Liver (tissue), 9 donors: Measurements from ENCODE around the gene RPGRIP1. TPM values are rescaled to one million over a fixed set of nuclear protein-coding genes. Genes with fewer than 3 reads are reported as not detected.

Experiments
- DNase-seq: peaks from one replicate; pipeline ENCODE4 v3.0.0-alpha.2; 2017; ENCODE audit warnings: low spot score
- H3K27ac ChIP-seq, 2 donors: one replicate each; pipeline ENCODE4 v1.7.0; 2013; ENCODE audit warnings: inconsistent platforms in 2 of 2, low read length in 2 of 2, control low read depth in 1 of 2, low read depth in 1 of 2, mild to moderate bottlenecking in 1 of 2
- H3K27me3 ChIP-seq, 4 donors: one replicate each; pipeline versions ENCODE4 v1.6.1 to v1.7.0; 2013; ENCODE audit warnings: low read length in 3 of 4, inconsistent platforms in 1 of 4, mild to moderate bottlenecking in 1 of 4, moderate library complexity in 1 of 4; ENCODE audit not compliant: control insufficient read depth in 4 of 4, insufficient read depth in 4 of 4
- H3K36me3 ChIP-seq, 4 donors: one replicate each; pipeline versions ENCODE4 v1.6.1 to v1.7.0; 2013; ENCODE audit warnings: low read length in 3 of 4, mild to moderate bottlenecking in 3 of 4, low read depth in 1 of 4, moderate library complexity in 1 of 4; ENCODE audit not compliant: control insufficient read depth in 4 of 4, insufficient read depth in 3 of 4
- H3K4me1 ChIP-seq, 4 donors: one replicate each; pipeline versions ENCODE4 v1.6.1 to v1.7.0; 2013; ENCODE audit warnings: low read length in 3 of 4, mild to moderate bottlenecking in 3 of 4, moderate library complexity in 1 of 4; ENCODE audit not compliant: control insufficient read depth in 4 of 4, insufficient read depth in 4 of 4
- H3K4me3 ChIP-seq, 3 donors: one replicate each; pipeline versions ENCODE4 v1.6.1 to v1.7.0; 2013; ENCODE audit warnings: low read length in 3 of 3, control low read depth in 1 of 3, low read depth in 1 of 3, mild to moderate bottlenecking in 1 of 3
- H3K9ac ChIP-seq, 2 donors: one replicate each; pipeline ENCODE4 v1.7.0; 2013; ENCODE audit warnings: low read length in 2 of 2, mild to moderate bottlenecking in 2 of 2, moderate library complexity in 2 of 2, control low read depth in 1 of 2, low read depth in 1 of 2
- H3K9me3 ChIP-seq, 4 donors: one replicate each; pipeline versions ENCODE4 v1.6.1 to v1.7.0; 2013; ENCODE audit warnings: low read length in 3 of 4; ENCODE audit not compliant: control insufficient read depth in 4 of 4
- ATF3 ChIP-seq: IDR thresholded peaks from 2 replicates; pipeline ENCODE4 v1.6.1; 2016; ENCODE audit warnings: antibody characterized with exemption
- CTCF ChIP-seq: fragments of 150-350 bp; IDR thresholded peaks from 2 replicates; pipeline ENCODE4 v1.5.1; 2017; ENCODE audit warnings: improper control_type of control experiment, low read depth, low read length; ENCODE audit not compliant: missing input control
- EGR1 ChIP-seq, 2 donors: IDR thresholded peaks; 2 replicates each; pipeline ENCODE4 v1.6.1; 2016 to 2018; ENCODE audit warnings: antibody characterized with exemption in 2 of 2, low read depth in 2 of 2
- FOXA1 ChIP-seq: IDR thresholded peaks from 2 replicates; pipeline ENCODE4 v1.6.1; 2016; ENCODE audit warnings: antibody characterized with exemption
- FOXA2 ChIP-seq: IDR thresholded peaks from 2 replicates; pipeline ENCODE4 v1.6.1; 2016; ENCODE audit warnings: antibody characterized with exemption
- GABPA ChIP-seq, 2 donors: IDR thresholded peaks in 1 of 2; conservative IDR thresholded peaks in 1 of 2; 2 replicates each; pipeline ENCODE4 v1.6.1; 2016; ENCODE audit warnings: antibody characterized with exemption in 2 of 2, mild to moderate bottlenecking in 1 of 2, moderate library complexity in 1 of 2
- HNF4A ChIP-seq, 2 donors: conservative IDR thresholded peaks; 2 replicates each; pipeline ENCODE4 v1.6.1; 2016; ENCODE audit warnings: antibody characterized with exemption in 2 of 2, mild to moderate bottlenecking in 2 of 2
- HNF4G ChIP-seq: IDR thresholded peaks from 2 replicates; pipeline ENCODE4 v1.6.1; 2016; ENCODE audit warnings: antibody characterized with exemption
- JUND ChIP-seq, 2 donors: IDR thresholded peaks; 2 replicates each; pipeline ENCODE4 v1.6.1; 2016; ENCODE audit warnings: antibody characterized with exemption in 2 of 2
- NR2F2 ChIP-seq: IDR thresholded peaks from 2 replicates; pipeline ENCODE4 v1.6.1; 2016; ENCODE audit warnings: antibody characterized with exemption
- RAD21 ChIP-seq, 2 donors: IDR thresholded peaks; 2 replicates each; pipeline ENCODE4 v1.6.1; 2016; ENCODE audit warnings: antibody characterized with exemption in 2 of 2, mild to moderate bottlenecking in 2 of 2
- REST ChIP-seq: IDR thresholded peaks from 2 replicates; pipeline ENCODE4 v1.6.1; 2016; ENCODE audit warnings: antibody characterized with exemption, mild to moderate bottlenecking
- RXRA ChIP-seq, 2 donors: IDR thresholded peaks; 2 replicates each; pipeline ENCODE4 v1.6.1; 2017 to 2018; ENCODE audit warnings: antibody characterized with exemption in 2 of 2, mild to moderate bottlenecking in 1 of 2
- SP1 ChIP-seq: IDR thresholded peaks from 2 replicates; pipeline ENCODE4 v1.6.1; 2018; ENCODE audit warnings: antibody characterized with exemption, mild to moderate bottlenecking
- TAF1 ChIP-seq: conservative IDR thresholded peaks from 2 replicates; pipeline ENCODE4 v1.6.1; 2016; ENCODE audit warnings: antibody characterized with exemption, mild to moderate bottlenecking
- YY1 ChIP-seq: IDR thresholded peaks from 2 replicates; pipeline ENCODE4 v1.6.1; 2016; ENCODE audit warnings: antibody characterized with exemption, mild to moderate bottlenecking
- WGBS: extraction: QIAGEN DNeasy Blood & Tissue Kit; methylation state at CpG from one replicate; pipeline ENCODE4 v1.1.7; 2013; 5-methylcytosine and 5-hydroxymethylcytosine counted together
- polyA plus RNA-seq, 2 donors: library from polyadenylated mRNA; stranded (reverse) in 1 of 2; unstranded in 1 of 2; fragments of 200-250 nt in 1 of 2; fragments of >200 nt in 1 of 2; fragmentation: Nextera tagmentation in 1 of 2; extraction: Ambion mirVana in 1 of 2; gene quantifications; one replicate each; pipeline versions ENCODE4 v1.2.1 to v1.2.3, GENCODE V29; 2013 to 2015
- total RNA-seq, 2 donors: library from RNA; depleted of rRNA; stranded (reverse); fragments of >200 nt; gene quantifications; one replicate each; pipeline ENCODE4 v1.2.3, GENCODE V29; 2014
- TF ChIP-seq, protein P1 (sequence below): IDR thresholded peaks from 2 replicates; pipeline ENCODE4 v1.6.1; 2016; ENCODE audit warnings: antibody characterized with exemption
- TF ChIP-seq, protein P2 (sequence below): IDR thresholded peaks from 2 replicates; pipeline ENCODE4 v1.6.1; 2016; ENCODE audit warnings: antibody characterized with exemption
- donor health status: healthy.
- donor health status: healthy.
- donor health status: healthy.
- donor health status: healthy.
- donor health status: healthy.

RPGRIP1 gene
- total and polyA plus RNA-seq, 4 donors = 0.27 to 1.3 (median 0.40) TPM

- H3K9ac ChIP-seq = peak overlapping the region in 1 of 2 donors; percentile 66
- H3K36me3 ChIP-seq = no peaks in the 10 kb centered on the region
- H3K27ac ChIP-seq = peak overlapping the region; percentile 77 to 85
- DNase-seq = no peak
- H3K9me3 ChIP-seq = no peaks in the 10 kb centered on the region
- TF ChIP-seq, protein P1, sequence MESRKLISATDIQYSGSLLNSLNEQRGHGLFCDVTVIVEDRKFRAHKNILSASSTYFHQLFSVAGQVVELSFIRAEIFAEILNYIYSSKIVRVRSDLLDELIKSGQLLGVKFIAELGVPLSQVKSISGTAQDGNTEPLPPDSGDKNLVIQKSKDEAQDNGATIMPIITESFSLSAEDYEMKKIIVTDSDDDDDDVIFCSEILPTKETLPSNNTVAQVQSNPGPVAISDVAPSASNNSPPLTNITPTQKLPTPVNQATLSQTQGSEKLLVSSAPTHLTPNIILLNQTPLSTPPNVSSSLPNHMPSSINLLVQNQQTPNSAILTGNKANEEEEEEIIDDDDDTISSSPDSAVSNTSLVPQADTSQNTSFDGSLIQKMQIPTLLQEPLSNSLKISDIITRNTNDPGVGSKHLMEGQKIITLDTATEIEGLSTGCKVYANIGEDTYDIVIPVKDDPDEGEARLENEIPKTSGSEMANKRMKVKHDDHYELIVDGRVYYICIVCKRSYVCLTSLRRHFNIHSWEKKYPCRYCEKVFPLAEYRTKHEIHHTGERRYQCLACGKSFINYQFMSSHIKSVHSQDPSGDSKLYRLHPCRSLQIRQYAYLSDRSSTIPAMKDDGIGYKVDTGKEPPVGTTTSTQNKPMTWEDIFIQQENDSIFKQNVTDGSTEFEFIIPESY = no peak
- TF ChIP-seq FOXA1 (no peak), YY1 (no peak), FOXA2 (no peak), HNF4G (no peak), CTCF (no peak), ATF3 (no peak), SP1 (no peak), NR2F2 (no peak), EGR1 (IDR thresholded peaks at IDR 0.05; ENCODE audit: low read depth in 2 of 2) (no peak), RAD21 (IDR thresholded peaks at IDR 0.05) (no peak), RXRA (IDR thresholded peaks at IDR 0.05) (no peak), GABPA (IDR thresholded peaks at IDR 0.05 in 1 of 2, conservative IDR thresholded peaks at IDR 0.05 in 1 of 2) (no peak), HNF4A (conservative IDR thresholded peaks at IDR 0.05) (no peak), JUND (IDR thresholded peaks at IDR 0.05) (no peak)
- TF ChIP-seq, protein P2, sequence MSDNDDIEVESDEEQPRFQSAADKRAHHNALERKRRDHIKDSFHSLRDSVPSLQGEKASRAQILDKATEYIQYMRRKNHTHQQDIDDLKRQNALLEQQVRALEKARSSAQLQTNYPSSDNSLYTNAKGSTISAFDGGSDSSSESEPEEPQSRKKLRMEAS = no peak
- H3K4me1 ChIP-seq = peaks cover 0 to 11% (median 7%) of the 10 kb centered on the region in 4 donors
- H3K4me3 ChIP-seq = peak overlapping the region; percentile 20 to 22 (median 21)
- 74% methylated on average over 8 of the region's 8 CpGs for WGBS
- no peaks in the 10 kb centered on the region for H3K27me3 ChIP-seq
Observed at GRCh38 chr14:21309238-21309636, 29.4 kb downstream of the RPGRIP1 start.

- Histone ChIP-seq H3K27me3 (no peaks in the 10 kb centered on the region), H3K9me3 (no peaks in the 10 kb centered on the region), H3K27ac (no peak overlapping the region), H3K9ac (no peak overlapping the region), H3K36me3 (no peaks in the 10 kb centered on the region), H3K4me1 (peaks cover 0 to 11% (median 7%) of the 10 kb centered on the region in 4 donors), H3K4me3 (no peak overlapping the region)
- TF ChIP-seq EGR1 (IDR thresholded peaks at IDR 0.05; ENCODE audit: low read depth in 2 of 2) = no peak
- TF ChIP-seq NR2F2 = no peak
- TF ChIP-seq RXRA (IDR thresholded peaks at IDR 0.05) = no peak
- no peak for TF ChIP-seq REST
- TF ChIP-seq HNF4G = no peak
- TF ChIP-seq, protein P1 = no peak
- no peak for TF ChIP-seq YY1
- TF ChIP-seq, protein P2 = no peak
- TF ChIP-seq RAD21 (IDR thresholded peaks at IDR 0.05) = no peak
- no peak for TF ChIP-seq TAF1
- TF ChIP-seq SP1 = no peak
- TF ChIP-seq HNF4A (conservative IDR thresholded peaks at IDR 0.05) = no peak
- no peak for TF ChIP-seq FOXA1
- no peak for TF ChIP-seq GABPA (IDR thresholded peaks at IDR 0.05 in 1 of 2, conservative IDR thresholded peaks at IDR 0.05 in 1 of 2)
- no peak for TF ChIP-seq CTCF
- no peak for TF ChIP-seq JUND (IDR thresholded peaks at IDR 0.05)
- WGBS = 98% methylated on average over 3 of the region's 3 CpGs
- DNase-seq = no peak
Observed at GRCh38 chr14:21309956-21310355, 30.1 kb downstream of the RPGRIP1 start.
